Measurements from ENCODE around the gene TRPC4. TPM values are rescaled to one million over a fixed set of nuclear protein-coding genes. Genes with fewer than 3 reads are reported as not detected.

TRPC4 gene
- total RNA-seq (2014; rRNA removed; shearing (Covaris generic)), result 0.26 and 0.46 TPM in 2 replicates

- peak; percentile 59 for DNase-seq (ENCODE audit: low spot score)
Measured at GRCh38 chr13:37869756-37870488, at the start of gene TRPC4. TSS of gene TRPC4 (minus strand) at chr13:37869772. CDS start at chr13:37783333, 86,439 bp downstream.

GRCh38 chr13:37918751-37919150, 49.2 kb upstream of the TRPC4 start:
- peak; percentile 3 for DNase-seq (ENCODE audit: low spot score)

- no peak for DNase-seq (ENCODE audit: low spot score)
Measured at GRCh38 chr13:37918116-37918714, 48.6 kb upstream of the TRPC4 start.

- no peak for DNase-seq (ENCODE audit: low spot score)
Measured at GRCh38 chr13:37914781-37915391, 45.3 kb upstream of the TRPC4 start.

GRCh38 chr13:37910790-37911189, 41.2 kb upstream of the TRPC4 start:
- DNase-seq (ENCODE audit: low spot score), result no peak

- no peak for DNase-seq (ENCODE audit: low spot score)
Measured at GRCh38 chr13:37906880-37907279, 37.3 kb upstream of the TRPC4 start.

- peak; percentile 11 for DNase-seq (ENCODE audit: low spot score)
Measured at GRCh38 chr13:37905736-37906135, 36.2 kb upstream of the TRPC4 start.

- DNase-seq (ENCODE audit: low spot score), result no peak
Measured at GRCh38 chr13:37899753-37900152, 30.2 kb upstream of the TRPC4 start.

- no peak for DNase-seq (ENCODE audit: low spot score)
Measured at GRCh38 chr13:37893321-37893720, 23.7 kb upstream of the TRPC4 start.

- no peak for DNase-seq (ENCODE audit: low spot score)
Measured at GRCh38 chr13:37889820-37890219, 20.2 kb upstream of the TRPC4 start.

GRCh38 chr13:37889102-37889501, 19.5 kb upstream of the TRPC4 start:
- DNase-seq (ENCODE audit: low spot score), result no peak

- DNase-seq (ENCODE audit: low spot score), result no peak
Measured at GRCh38 chr13:37886879-37887278, 17.3 kb upstream of the TRPC4 start.

GRCh38 chr13:37884674-37885073, 15.1 kb upstream of the TRPC4 start:
- no peak for DNase-seq (ENCODE audit: low spot score)

- no peak for DNase-seq (ENCODE audit: low spot score)
Measured at GRCh38 chr13:37884026-37884425, 14.5 kb upstream of the TRPC4 start.

GRCh38 chr13:37878921-37879320, 9.3 kb upstream of the TRPC4 start:
- no peak for DNase-seq (ENCODE audit: low spot score)

GRCh38 chr13:37878496-37878895, 8.9 kb upstream of the TRPC4 start:
- no peak for DNase-seq (ENCODE audit: low spot score)

- DNase-seq (ENCODE audit: low spot score), result peak; percentile 25
Measured at GRCh38 chr13:37870895-37871550, 1.5 kb upstream of the TRPC4 start.

GRCh38 chr13:37870489-37870845, 895 bp upstream of the TRPC4 start:
- no peak for DNase-seq (ENCODE audit: low spot score)

- no peak for DNase-seq (ENCODE audit: low spot score)
Measured at GRCh38 chr13:37869506-37869755, 141 bp downstream of the TRPC4 start.

- DNase-seq (ENCODE audit: low spot score), result no peak
Measured at GRCh38 chr13:37868691-37869505, 674 bp downstream of the TRPC4 start.

GRCh38 chr13:37863708-37864107, 5.9 kb downstream of the TRPC4 start:
- DNase-seq (ENCODE audit: low spot score), result no peak

GRCh38 chr13:37835392-37835791, 34.2 kb downstream of the TRPC4 start:
- no peak for DNase-seq (ENCODE audit: low spot score)

All from A172 (cell line).